Activated CD4-positive, alpha-beta T cell treated with anti-CD3 and anti-CD28 coated beads, Interleukin-2, Interleukin-4, amounts not matched to agents 100 ng/mL and 50 ng/mL, durations not matched to agents 16 hours and 8 hours (primary cell): ENCODE results near the gene MICAL3.

ENCODE experiments used
- DNase-seq: peaks from one replicate; pipeline ENCODE4 v3.0.0-alpha.2; 2020; ENCODE audit warnings: low spot score

Gene MICAL3

DNA sequence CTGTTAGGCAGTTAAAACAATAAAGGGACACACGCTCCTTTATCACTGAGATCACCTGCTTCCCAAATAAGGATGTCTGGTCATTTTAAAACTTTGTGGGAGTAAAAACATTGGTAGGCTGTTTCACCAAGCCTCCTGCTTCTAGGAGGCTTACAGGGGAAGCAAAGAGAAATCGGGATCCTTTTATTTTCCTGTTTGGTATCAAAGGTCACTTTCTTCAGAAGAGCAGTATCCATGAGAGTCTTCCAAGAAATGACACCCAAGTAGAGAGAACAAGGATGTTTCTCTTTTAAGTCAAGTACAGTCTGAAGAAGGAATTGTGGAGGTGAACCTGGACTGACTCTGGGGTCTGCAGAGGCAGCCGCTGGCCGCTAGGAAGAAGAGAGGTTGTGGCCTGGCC lies 213.2 kb downstream of the MICAL3 start:
- no peak for DNase-seq

DNA sequence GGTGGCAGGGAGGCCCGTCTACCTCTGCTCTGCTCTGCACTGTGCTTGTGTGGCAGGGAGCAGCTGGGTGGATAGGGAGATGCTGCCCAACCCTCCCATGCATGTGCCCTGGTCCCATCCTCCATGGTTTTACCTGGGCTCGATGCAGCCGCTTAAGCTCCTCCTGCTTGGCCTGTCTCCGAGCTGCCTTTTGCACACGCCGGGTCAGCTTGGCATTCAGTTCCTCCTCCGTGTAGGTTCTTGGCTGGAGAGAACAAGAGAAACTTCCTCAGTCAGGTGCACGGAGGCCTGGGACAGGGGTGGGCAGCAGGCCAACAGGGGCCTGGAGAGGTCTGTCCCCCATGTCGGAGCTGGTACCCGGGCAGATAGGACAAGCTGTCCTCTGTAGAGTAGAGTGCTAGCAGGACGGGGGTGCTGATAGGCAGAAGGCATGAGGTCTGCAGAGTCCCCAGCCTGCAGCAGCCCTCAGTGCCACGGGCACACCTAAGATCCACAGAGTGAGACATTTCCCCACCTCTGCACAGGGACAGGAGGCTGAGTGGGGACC lies 213.7 kb downstream of the MICAL3 start:
- no peak for DNase-seq

GRCh38 chr22:17808693-17809403 lies 215.5 kb downstream of the MICAL3 start:
- no peak for DNase-seq

DNA sequence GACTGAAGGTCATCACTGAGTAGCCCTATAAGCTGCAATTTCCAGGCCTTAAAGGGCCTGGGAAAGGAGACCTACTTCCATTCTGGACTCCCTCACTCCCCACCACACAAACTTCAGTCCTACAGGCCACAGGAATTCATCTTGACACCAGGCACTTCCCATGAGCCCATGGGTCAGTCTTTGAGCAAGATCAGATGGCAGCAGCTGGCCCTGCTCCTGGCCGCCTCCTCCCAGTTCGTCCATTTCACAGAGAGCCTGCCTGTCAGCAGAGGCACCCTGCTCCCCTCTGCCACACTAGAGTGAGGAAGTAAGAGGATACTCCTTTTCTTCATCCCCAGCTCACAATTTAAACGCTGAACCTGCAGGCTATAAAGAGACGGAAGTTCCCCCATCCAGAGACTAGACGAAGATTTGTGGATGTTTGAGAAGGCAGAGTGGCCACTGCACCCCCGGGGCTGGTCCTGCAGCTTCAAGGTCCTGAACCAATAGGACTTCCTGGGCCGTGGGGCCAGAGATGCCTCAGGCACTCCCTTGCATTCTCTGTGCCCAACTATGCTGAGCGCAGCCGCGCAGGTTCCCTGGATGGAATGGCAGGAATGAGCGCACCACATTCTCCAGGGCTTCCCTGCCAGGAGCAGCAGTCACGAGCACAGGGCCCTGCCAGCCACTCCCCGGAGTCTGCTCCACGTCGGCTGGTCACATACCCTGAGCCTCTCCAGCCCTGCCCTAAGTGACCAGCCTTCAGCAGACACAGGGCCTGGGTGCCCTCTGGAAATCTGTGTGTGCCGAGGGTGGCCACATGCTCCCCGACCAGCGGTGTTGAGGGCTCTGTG lies 216.6 kb downstream of the MICAL3 start:
- DNase-seq: no peak

GRCh38 chr22:17807086-17807485 lies 217.3 kb downstream of the MICAL3 start:
- no peak for DNase-seq

GRCh38 chr22:17806437-17806836 lies 217.9 kb downstream of the MICAL3 start:
- DNase-seq: no peak

GRCh38 chr22:17804331-17805080 lies 219.9 kb downstream of the MICAL3 start:
- DNase-seq: no peak

DNA sequence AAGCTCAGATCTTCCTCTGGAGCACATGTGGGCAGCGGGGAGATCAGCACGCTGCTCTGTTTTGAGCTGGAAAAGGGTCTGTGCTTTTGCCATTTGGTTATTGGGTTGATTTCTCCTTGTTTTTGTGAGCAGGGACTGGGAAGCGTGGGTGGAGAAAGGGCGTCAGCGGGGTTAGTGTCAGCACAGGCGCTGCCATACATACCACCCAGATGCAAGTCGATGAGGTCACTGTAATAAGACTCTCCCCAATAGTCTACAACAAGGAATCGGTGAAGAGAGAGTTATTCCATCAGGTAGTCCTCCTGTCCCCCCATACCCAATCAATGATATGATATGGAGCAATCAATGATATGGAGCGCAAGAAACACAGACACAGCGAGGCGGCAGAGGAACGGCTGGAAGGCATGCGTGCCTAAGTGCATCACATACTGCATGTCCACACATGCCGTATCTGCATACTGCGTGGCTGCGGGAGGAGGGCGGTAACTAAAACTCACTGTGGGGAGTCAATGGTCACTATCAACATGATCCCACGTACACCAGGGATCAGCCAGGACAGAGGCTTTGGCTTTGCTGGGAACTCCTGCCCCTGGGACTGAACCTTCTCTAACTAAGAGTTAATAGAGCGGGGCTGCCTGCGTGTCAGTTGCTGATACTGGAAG lies 220.6 kb downstream of the MICAL3 start:
- DNase-seq: no peak

GRCh38 chr22:17802822-17803221 lies 221.5 kb downstream of the MICAL3 start:
- no peak for DNase-seq

- no peak for DNase-seq
Measured at GRCh38 chr22:17802411-17802810, 221.9 kb downstream of the MICAL3 start.

DNA sequence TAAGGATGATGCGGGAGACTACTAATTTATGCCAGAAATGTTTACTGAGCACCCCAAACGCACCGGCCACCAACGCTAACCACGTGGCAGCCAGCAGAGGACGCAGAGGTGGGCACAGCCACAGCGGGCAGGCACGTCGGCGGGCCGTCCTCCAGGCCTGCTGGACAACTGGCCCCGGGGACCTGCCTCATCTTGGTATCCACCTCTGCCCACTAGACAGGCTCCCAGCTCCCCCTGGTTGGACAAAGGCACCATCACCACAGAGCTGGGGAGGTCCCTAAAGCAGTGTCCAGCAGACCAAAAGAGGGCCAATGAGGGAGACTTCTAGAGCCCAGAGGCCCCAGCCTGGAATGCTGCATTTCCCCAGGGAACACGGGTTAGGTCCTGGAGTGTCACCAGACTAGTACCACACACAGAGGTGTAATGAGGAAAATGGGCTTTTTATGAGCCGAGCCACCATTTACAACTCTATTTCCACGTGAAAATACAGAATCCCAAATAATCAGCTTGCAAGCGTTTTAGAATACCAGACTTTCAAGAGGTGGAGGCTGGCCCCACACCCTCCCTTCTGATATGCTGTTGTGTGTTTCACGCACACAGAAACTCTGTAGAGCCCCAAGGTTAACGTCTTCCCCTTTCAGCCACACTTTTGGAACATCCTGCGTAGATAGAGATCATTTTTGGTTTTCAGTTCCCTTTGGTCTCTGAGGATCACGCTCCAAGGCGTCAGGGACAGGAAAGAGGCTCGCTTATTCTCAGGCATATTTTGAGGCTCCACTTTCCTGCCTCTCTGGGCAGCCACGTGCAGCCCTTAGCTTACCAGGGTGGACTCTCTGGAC lies 226.4 kb downstream of the MICAL3 start:
- no peak for DNase-seq

DNA sequence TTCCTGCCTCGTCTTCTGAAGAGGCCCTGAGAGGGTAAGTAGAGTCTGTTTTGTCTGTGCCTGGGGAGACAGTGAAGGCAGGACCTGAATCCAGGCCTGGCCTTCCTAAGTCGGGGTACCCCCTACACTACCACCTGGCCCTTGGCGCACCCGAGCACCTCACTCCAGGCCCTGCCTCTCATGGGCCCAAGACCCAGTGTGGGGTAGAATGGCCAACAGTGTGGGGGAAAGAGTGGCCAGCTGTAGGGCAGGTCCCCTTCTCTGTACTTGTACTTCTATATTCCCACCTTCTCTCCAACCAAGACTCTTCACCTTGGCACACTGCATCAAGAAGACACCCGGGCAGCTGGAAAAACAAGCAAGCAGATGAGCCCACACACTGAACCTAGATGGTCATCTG lies 227.7 kb downstream of the MICAL3 start:
- DNase-seq: no peak

DNA sequence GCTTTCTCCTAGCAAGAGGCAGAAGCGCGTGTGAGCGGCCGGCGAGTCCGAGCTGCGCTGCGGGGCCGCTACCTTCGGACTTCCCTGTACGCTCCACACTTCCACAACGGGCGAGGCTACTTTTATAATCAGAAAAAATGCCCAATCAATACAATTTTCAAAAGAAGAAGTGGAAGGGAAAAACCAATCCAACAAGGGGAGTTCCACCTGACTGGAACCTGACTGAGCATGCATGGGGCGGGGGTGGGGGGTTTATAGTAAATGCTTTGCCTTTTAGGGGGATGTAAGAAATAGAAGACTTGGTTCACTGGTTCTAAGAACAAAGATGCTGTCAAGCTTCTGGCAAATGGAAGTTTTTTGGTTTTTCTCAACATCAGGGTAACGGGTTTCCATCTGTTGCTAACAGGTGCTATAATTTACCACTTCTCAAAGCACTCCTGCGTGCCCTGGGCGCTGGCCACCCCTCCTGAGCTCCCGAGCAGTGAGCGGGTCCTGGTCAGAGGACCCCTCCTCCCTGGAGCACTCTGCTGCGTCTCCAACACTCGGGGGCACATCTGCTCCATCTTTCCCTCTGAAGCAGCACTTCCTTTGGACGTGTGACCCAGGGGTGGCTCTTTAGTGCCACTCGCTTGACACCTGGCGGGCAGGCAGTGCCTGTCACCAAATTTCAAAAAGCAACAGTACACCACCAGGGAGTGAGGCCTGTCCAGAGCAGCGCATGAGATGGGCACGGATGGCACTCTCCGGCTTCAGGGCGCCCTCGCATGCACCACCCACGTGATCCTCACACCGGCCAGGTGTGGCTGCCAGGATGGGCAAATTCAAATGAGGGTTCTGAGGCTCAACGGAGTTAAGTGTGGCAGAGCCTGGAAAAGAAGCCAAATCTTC lies 228.5 kb downstream of the MICAL3 start:
- no peak for DNase-seq

DNA sequence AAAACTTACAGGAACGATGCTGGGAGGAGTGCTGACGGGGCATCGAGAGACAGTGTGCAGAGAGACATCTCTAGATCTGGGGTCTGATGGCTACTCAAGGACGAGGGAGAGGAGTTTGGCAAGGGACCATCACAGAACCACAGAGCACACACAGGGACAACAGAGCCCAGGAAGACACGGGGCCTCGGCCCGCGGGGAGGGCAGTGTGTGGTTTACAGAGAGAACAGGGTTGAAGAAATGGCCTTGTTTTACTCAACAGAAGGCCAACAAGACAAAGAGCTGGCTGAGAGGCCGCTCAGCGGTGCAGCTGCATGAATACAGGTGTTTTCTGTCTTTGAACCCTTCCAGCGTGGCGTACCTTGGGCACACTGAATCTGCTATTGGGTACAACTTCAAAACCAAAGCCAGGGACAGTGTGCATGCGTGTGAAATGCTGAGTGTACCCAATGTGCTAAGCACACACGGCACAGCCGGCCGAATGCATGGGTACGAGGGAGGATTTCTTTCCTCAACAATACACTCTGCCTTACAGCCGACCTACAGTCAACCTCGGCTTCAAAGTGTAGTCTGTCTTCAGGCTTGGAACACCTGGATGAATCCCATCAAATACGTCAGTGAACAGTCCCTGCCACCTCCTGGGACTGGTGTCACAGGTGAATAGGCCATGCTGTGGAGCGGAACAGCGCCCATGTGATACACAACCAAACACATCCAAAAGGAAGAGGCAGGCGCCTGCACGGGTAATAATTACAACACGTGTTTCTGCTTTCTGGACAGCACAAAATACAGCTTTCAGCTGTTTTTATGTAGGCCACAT lies 229.4 kb downstream of the MICAL3 start:
- DNase-seq: no peak

- no peak for DNase-seq
Measured at GRCh38 chr22:17792854-17793434, 231.4 kb downstream of the MICAL3 start.

- no peak for DNase-seq
Measured at GRCh38 chr22:17792299-17792698, 232.1 kb downstream of the MICAL3 start.

DNA sequence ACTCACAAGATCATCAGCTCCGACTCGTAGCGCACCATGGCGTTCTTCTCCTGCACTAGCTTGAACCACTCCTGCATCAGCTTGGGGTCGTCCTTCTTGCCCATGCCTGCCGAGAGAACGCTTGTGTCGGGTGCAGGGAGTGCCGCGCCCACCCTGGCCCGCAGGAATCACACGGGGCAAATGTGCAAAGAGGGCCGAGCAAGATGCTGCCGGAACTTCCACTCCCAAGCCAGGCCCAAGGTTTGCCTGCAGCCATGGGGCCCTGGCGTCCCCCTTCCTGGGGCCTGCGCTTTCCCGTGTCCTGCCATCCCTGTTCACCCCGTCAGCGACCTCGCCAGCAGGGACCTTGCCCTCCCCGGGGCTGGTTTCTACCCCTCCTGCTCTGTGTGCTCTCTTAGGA lies 233.2 kb downstream of the MICAL3 start:
- DNase-seq: no peak

GRCh38 chr22:17789379-17790200 lies 234.8 kb downstream of the MICAL3 start:
- no peak for DNase-seq
